ENCODE results near the gene DEFB116. TPM values are rescaled to one million over a fixed set of nuclear protein-coding genes. Genes with fewer than 3 reads are reported as not detected.

Gene DEFB116
- total RNA-seq (2022; extraction: Qiagen RNA extraction): not detected in 5 replicates

GRCh38 chr20:31308535-31309162 is at the start of gene DEFB116:
Gene DEFB116 (minus strand): TSS chr20:31308585. CDS start chr20:31308585, 0 bp downstream.

GRCh38 chr20:31257364-31257763 is 51.0 kb downstream of the DEFB116 start, which contains the start of gene DEFB115:
Gene DEFB115 (plus strand): TSS chr20:31257664. CDS start chr20:31257664, 0 bp downstream.

Other genes starting within 250 kb of the DEFB116 start
- gene DEFB115, start 50.9 kb downstream of the DEFB116 start, total RNA-seq (2022; extraction: Qiagen RNA extraction): not detected in 5 replicates
- gene DEFB118, start 60.0 kb upstream of the DEFB116 start, total RNA-seq (2022; extraction: Qiagen RNA extraction): not detected in 5 replicates
- not detected in 5 replicates for gene DEFB119, start 82.0 kb upstream of the DEFB116 start, total RNA-seq (2022; extraction: Qiagen RNA extraction)
- not detected in 5 replicates for gene DEFB121, start 97.6 kb upstream of the DEFB116 start, total RNA-seq (2022; extraction: Qiagen RNA extraction)
- gene DEFB123, start 132.0 kb upstream of the DEFB116 start, total RNA-seq (2022; extraction: Qiagen RNA extraction): not detected in 5 replicates
- gene DEFB124, start 166.5 kb upstream of the DEFB116 start, total RNA-seq (2022; extraction: Qiagen RNA extraction): not detected in 5 replicates
- gene REM1, start 166.7 kb upstream of the DEFB116 start, total RNA-seq (2022; extraction: Qiagen RNA extraction): 0.12 to 0.23 TPM (median 0.13 TPM) in 5 replicates
- 203 to 272 TPM (median 251 TPM) in 5 replicates for gene HM13, start 205.9 kb upstream of the DEFB116 start, total RNA-seq (2022; extraction: Qiagen RNA extraction)

Measured in A549 treated with CORT108297 at 1 μM for 4 hours (cell line).